ENCODE data around the gene PLXNA2.

PLXNA2 gene

DNA sequence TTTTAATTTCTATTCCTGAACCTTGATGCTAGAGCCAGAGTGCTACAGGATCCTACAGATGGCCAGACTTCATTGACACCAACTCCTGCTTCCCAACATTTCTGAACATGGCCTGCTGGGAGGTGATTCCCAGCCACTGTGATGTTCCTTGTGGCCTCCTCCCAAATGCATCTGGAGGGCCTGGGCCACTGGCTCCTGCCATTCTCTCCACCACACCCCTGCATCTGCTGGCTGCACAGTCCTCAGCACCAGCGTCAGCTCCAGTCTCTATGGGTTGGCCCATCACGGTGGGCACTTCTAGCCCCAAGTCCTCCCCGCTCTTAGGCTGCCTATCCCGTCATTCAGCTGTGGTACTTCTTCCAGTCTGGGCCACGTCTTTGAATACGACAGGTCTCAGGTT lies 242.1 kb downstream of the PLXNA2 start:
- H3K36me3 ChIP-seq (ENCODE audit: control insufficient read depth, insufficient read depth, low read length), result no peaks in the 10 kb centered on the region
- H3K4me3 ChIP-seq (ENCODE audit: extremely low read depth, insufficient read depth, low read length, poor library complexity, severe bottlenecking), result no peak overlapping the region
- no peaks in the 10 kb centered on the region for H3K4me1 ChIP-seq (ENCODE audit: control insufficient read depth, insufficient read depth, low read length, poor library complexity, severe bottlenecking)
- no peaks in the 10 kb centered on the region for H3K9me3 ChIP-seq (ENCODE audit: control insufficient read depth, low read length)
- no peak overlapping the region for H3K27ac ChIP-seq (ENCODE audit: low read depth, low read length, severe bottlenecking)
- WGBS, 2 experiments (ENCODE audit: insufficient coverage in 2 of 2), result 93 to 97% methylated on average over 5 to 6 of the region's 6 CpGs

- no peaks in the 10 kb centered on the region for H3K4me1 ChIP-seq (ENCODE audit: control insufficient read depth, insufficient read depth, low read length, poor library complexity, severe bottlenecking)
- no peak overlapping the region for H3K4me3 ChIP-seq (ENCODE audit: extremely low read depth, insufficient read depth, low read length, poor library complexity, severe bottlenecking)
- no peaks in the 10 kb centered on the region for H3K36me3 ChIP-seq (ENCODE audit: control insufficient read depth, insufficient read depth, low read length)
- 100% methylated on average over 1 of the region's 4 CpGs for WGBS, 2 experiments (ENCODE audit: insufficient coverage in 2 of 2)
- no peak overlapping the region for H3K27ac ChIP-seq (ENCODE audit: low read depth, low read length, severe bottlenecking)
- no peaks in the 10 kb centered on the region for H3K9me3 ChIP-seq (ENCODE audit: control insufficient read depth, low read length)
Measured at GRCh38 chr1:208000504-208000903, 243.7 kb downstream of the PLXNA2 start.

GRCh38 chr1:207999972-208000371 lies 244.2 kb downstream of the PLXNA2 start:
- H3K36me3 ChIP-seq (ENCODE audit: control insufficient read depth, insufficient read depth, low read length), result no peaks in the 10 kb centered on the region
- no peaks in the 10 kb centered on the region for H3K4me1 ChIP-seq (ENCODE audit: control insufficient read depth, insufficient read depth, low read length, poor library complexity, severe bottlenecking)
- no peak overlapping the region for H3K27ac ChIP-seq (ENCODE audit: low read depth, low read length, severe bottlenecking)
- no peak overlapping the region for H3K4me3 ChIP-seq (ENCODE audit: extremely low read depth, insufficient read depth, low read length, poor library complexity, severe bottlenecking)
- no peaks in the 10 kb centered on the region for H3K9me3 ChIP-seq (ENCODE audit: control insufficient read depth, low read length)

DNA sequence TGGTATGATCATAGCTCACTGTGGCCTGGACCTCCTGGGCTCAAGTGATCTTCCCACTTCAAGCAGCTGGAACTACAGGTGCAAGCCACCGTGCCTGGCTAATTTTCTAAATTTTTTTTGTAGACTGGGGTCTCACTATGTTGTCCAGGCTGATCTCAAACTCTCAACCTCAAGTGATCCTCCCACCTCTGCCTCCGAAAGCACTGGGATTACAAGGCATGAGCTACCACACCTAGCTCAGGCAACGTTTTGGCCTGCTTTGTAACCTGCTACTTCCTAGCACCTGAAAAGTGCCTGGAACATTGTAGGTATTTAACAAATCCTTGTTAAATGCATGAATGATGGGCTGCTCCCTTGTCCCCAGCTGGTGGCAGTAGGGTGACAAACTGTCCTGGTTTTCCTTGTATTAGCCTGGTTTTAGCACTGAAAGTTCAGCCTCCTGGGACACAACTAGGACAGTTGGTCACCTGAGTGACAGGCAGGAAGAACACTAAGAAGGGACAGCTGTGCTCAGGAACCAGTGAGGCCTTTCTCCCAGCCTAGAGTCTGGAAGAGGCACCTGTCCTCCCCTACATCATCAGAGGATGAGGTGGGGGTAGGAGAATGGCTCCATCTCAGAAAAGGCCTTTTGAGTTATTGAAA lies 244.8 kb downstream of the PLXNA2 start:
- 43 to 88% methylated on average over 1 to 3 of the region's 3 CpGs for WGBS, 2 experiments (ENCODE audit: insufficient coverage in 2 of 2)
- H3K36me3 ChIP-seq (ENCODE audit: control insufficient read depth, insufficient read depth, low read length), result no peaks in the 10 kb centered on the region
- no peaks in the 10 kb centered on the region for H3K9me3 ChIP-seq (ENCODE audit: control insufficient read depth, low read length)
- no peak overlapping the region for H3K27ac ChIP-seq (ENCODE audit: low read depth, low read length, severe bottlenecking)
- no peak overlapping the region for H3K4me3 ChIP-seq (ENCODE audit: extremely low read depth, insufficient read depth, low read length, poor library complexity, severe bottlenecking)
- H3K4me1 ChIP-seq (ENCODE audit: control insufficient read depth, insufficient read depth, low read length, poor library complexity, severe bottlenecking), result no peaks in the 10 kb centered on the region

DNA sequence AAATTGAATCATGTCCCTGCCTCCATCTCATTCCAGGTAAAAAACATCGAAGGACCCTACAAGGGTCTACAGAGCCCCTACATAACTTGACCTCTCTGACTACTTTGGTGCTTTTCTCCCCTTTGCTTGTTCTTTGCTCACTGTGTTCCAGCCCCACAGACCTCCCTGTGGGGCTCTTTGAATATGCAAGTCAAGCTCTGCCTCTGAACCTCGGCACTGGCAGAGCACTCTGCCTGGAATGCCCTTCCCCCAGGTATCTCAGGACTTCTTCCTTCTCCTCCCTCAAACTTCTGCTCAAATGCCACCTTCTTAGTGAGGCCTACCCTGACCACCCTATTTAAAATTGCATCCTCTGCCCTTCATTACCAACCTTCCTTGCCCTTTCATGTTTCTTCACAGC lies 245.5 kb downstream of the PLXNA2 start:
- Histone ChIP-seq H3K9me3 (ENCODE audit: control insufficient read depth, low read length) (no peaks in the 10 kb centered on the region), H3K27ac (ENCODE audit: low read depth, low read length, severe bottlenecking) (no peak overlapping the region), H3K4me1 (ENCODE audit: control insufficient read depth, insufficient read depth, low read length, poor library complexity, severe bottlenecking) (no peaks in the 10 kb centered on the region), H3K36me3 (ENCODE audit: control insufficient read depth, insufficient read depth, low read length) (no peaks in the 10 kb centered on the region), H3K4me3 (ENCODE audit: extremely low read depth, insufficient read depth, low read length, poor library complexity, severe bottlenecking) (no peak overlapping the region)
- 50% methylated on average over 1 to 2 of the region's 2 CpGs for WGBS, 2 experiments (ENCODE audit: insufficient coverage in 2 of 2)

DNA sequence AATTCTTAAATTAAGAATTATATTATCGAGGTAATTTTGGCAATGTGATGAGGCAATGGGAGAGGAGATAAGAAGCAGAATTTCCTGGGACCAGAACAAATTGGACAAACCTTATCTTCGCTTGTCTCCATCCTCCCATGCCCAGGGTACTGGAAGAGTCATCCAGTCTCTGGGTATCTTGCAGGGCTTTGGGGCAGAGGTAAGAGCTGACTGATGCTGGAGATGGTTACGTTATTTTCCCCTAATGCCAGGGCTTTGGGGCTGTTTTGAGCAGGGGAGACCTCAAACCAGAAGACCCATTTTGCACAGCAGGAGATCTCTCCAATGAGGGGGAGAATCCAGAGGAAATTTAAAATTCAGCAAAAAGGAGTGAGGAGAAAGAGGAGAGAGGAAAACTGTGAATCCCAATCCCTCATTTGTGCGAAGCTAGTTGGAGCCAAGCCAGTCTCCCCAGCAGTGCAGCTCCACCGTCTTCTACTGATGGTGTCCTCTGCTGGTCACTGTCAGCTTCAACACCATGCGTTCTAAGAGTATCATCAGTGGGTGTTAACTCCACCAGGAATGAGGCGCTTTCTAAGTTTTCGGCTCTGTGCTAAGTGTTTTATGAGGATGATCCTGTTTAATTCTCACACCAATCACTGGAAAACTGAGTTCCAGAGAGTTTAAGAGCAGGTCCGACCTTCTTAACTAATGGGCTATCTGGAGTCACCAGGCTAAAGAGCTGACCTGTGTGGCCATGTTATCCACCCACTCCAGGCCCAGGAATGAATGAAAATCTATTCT lies 246.5 kb downstream of the PLXNA2 start:
- no peaks in the 10 kb centered on the region for H3K36me3 ChIP-seq (ENCODE audit: control insufficient read depth, insufficient read depth, low read length)
- H3K27ac ChIP-seq (ENCODE audit: low read depth, low read length, severe bottlenecking), result no peak overlapping the region
- 45 to 53% methylated on average over 4 to 6 of the region's 9 CpGs for WGBS, 2 experiments (ENCODE audit: insufficient coverage in 2 of 2)
- no peak overlapping the region for H3K4me3 ChIP-seq (ENCODE audit: extremely low read depth, insufficient read depth, low read length, poor library complexity, severe bottlenecking)
- H3K4me1 ChIP-seq (ENCODE audit: control insufficient read depth, insufficient read depth, low read length, poor library complexity, severe bottlenecking), result no peaks in the 10 kb centered on the region
- H3K9me3 ChIP-seq (ENCODE audit: control insufficient read depth, low read length), result no peaks in the 10 kb centered on the region

DNA sequence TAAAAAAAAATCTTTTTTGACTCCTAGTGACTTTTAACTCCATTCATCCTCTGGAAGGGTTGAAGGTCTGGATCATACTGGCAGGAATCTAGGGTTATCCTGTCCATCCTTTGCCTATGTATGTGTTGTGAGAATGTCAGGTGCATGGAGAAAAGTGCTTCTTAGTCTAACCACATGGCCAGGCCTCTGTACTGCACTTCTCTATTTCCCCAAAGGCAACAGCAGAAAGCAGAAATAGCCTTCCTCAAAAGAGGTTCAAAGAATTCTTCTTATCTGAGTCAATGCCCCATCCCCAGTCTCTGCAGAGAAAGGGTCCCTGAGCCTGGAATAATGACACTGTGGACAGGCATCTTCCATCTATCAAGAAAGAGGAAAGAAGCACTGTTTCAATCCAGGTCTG lies 247.5 kb downstream of the PLXNA2 start:
- H3K27ac ChIP-seq (ENCODE audit: low read depth, low read length, severe bottlenecking), result no peak overlapping the region
- no peaks in the 10 kb centered on the region for H3K9me3 ChIP-seq (ENCODE audit: control insufficient read depth, low read length)
- H3K36me3 ChIP-seq (ENCODE audit: control insufficient read depth, insufficient read depth, low read length), result no peaks in the 10 kb centered on the region
- H3K4me3 ChIP-seq (ENCODE audit: extremely low read depth, insufficient read depth, low read length, poor library complexity, severe bottlenecking), result no peak overlapping the region
- H3K4me1 ChIP-seq (ENCODE audit: control insufficient read depth, insufficient read depth, low read length, poor library complexity, severe bottlenecking), result no peaks in the 10 kb centered on the region

GRCh38 chr1:207995576-207995975 lies 248.6 kb downstream of the PLXNA2 start:
- H3K27ac ChIP-seq (ENCODE audit: low read depth, low read length, severe bottlenecking), result no peak overlapping the region
- H3K4me3 ChIP-seq (ENCODE audit: extremely low read depth, insufficient read depth, low read length, poor library complexity, severe bottlenecking), result no peak overlapping the region
- 79 to 86% methylated on average over 3 of the region's 4 CpGs for WGBS, 2 experiments (ENCODE audit: insufficient coverage in 2 of 2)
- H3K9me3 ChIP-seq (ENCODE audit: control insufficient read depth, low read length), result no peaks in the 10 kb centered on the region
- H3K36me3 ChIP-seq (ENCODE audit: control insufficient read depth, insufficient read depth, low read length), result no peaks in the 10 kb centered on the region
- no peaks in the 10 kb centered on the region for H3K4me1 ChIP-seq (ENCODE audit: control insufficient read depth, insufficient read depth, low read length, poor library complexity, severe bottlenecking)

- WGBS, 2 experiments (ENCODE audit: insufficient coverage in 2 of 2), result 77 to 87% methylated on average over 5 of the region's 5 CpGs
- Histone ChIP-seq H3K4me1 (ENCODE audit: control insufficient read depth, insufficient read depth, low read length, poor library complexity, severe bottlenecking) (no peaks in the 10 kb centered on the region), H3K27ac (ENCODE audit: low read depth, low read length, severe bottlenecking) (no peak overlapping the region), H3K36me3 (ENCODE audit: control insufficient read depth, insufficient read depth, low read length) (no peaks in the 10 kb centered on the region), H3K9me3 (ENCODE audit: control insufficient read depth, low read length) (no peaks in the 10 kb centered on the region), H3K4me3 (ENCODE audit: extremely low read depth, insufficient read depth, low read length, poor library complexity, severe bottlenecking) (no peak overlapping the region)
Measured at GRCh38 chr1:207993477-207994445, 250.4 kb downstream of the PLXNA2 start.

- Histone ChIP-seq H3K27ac (ENCODE audit: low read depth, low read length, severe bottlenecking) (no peak overlapping the region), H3K9me3 (ENCODE audit: control insufficient read depth, low read length) (no peaks in the 10 kb centered on the region), H3K4me1 (ENCODE audit: control insufficient read depth, insufficient read depth, low read length, poor library complexity, severe bottlenecking) (no peaks in the 10 kb centered on the region), H3K4me3 (ENCODE audit: extremely low read depth, insufficient read depth, low read length, poor library complexity, severe bottlenecking) (no peak overlapping the region), H3K36me3 (ENCODE audit: control insufficient read depth, insufficient read depth, low read length) (no peaks in the 10 kb centered on the region)
- 100% methylated on average over 1 of the region's 5 CpGs; no CpG with 5 or more reads in 1 of the 2 experiments for WGBS, 2 experiments (ENCODE audit: insufficient coverage in 2 of 2)
Measured at GRCh38 chr1:207992677-207993236, 251.4 kb downstream of the PLXNA2 start.
